GM10266 (cell line): ENCODE results near the gene CPA4.

Source experiments
- DNase-seq: peaks from one replicate; pipeline ENCODE4 v3.0.0; 2012; ENCODE audit errors: extremely low spot score
- CTCF ChIP-seq: IDR thresholded peaks from 2 replicates; pipeline ENCODE4 v1.5.1; 2012; ENCODE audit warnings: mild to moderate bottlenecking, low read depth; ENCODE audit not compliant: control insufficient read depth, insufficient read depth; ENCODE audit errors: missing control alignments

The CPA4 gene

GRCh38 chr7:130298544-130299326, 5.8 kb downstream of the CPA4 start:
- no peak for TF ChIP-seq CTCF
- no peak for DNase-seq

GRCh38 chr7:130299866-130300265, 6.9 kb downstream of the CPA4 start:
- TF ChIP-seq CTCF = no peak
- no peak for DNase-seq

GRCh38 chr7:130301501-130302020, 8.6 kb downstream of the CPA4 start:
- no peak for TF ChIP-seq CTCF
- no peak for DNase-seq

- no peak for TF ChIP-seq CTCF
- no peak for DNase-seq
These were observed 9.7 kb downstream of the CPA4 start for GRCh38 chr7:130302649-130303048.

- TF ChIP-seq CTCF = no peak
- DNase-seq = no peak
These were observed 10.2 kb downstream of the CPA4 start for GRCh38 chr7:130303127-130303526.

GRCh38 chr7:130303551-130303950, 10.6 kb downstream of the CPA4 start:
- no peak for DNase-seq
- TF ChIP-seq CTCF = no peak

GRCh38 chr7:130303982-130304381, 11.0 kb downstream of the CPA4 start:
- no peak for TF ChIP-seq CTCF
- no peak for DNase-seq
